Upper lobe of left lung (tissue), 4 donors: ENCODE data around the gene MCU.

Experiments used
- CTCF ChIP-seq, 6 experiments: fragments of 450-650 bp in 4 of 6; fragments of 200-600 bp in 2 of 6; sonication (generic) in 2 of 6; IDR thresholded peaks; one replicate each; pipeline ENCODE4 v1.5.1; 2016 to 2019; ENCODE audit warnings: antibody characterized with exemption in 6 of 6
- POLR2A ChIP-seq, 4 donors: fragments of 450-650 bp; IDR thresholded peaks; one replicate each; pipeline ENCODE4 v1.5.1; 2016 to 2017; ENCODE audit warnings: antibody characterized with exemption in 4 of 4, mild to moderate bottlenecking in 2 of 4
- POLR2AphosphoS5 ChIP-seq, 2 donors: sonication (generic); formaldehyde crosslinking; IDR thresholded peaks; one replicate each; pipeline ENCODE4 v1.5.1; 2017; ENCODE audit warnings: antibody characterized with exemption in 2 of 2

- TF ChIP-seq CTCF (IDR thresholded peaks at IDR 0.05), result no peak
- TF ChIP-seq POLR2A (IDR thresholded peaks at IDR 0.05), result no peak
- TF ChIP-seq POLR2AphosphoS5 (IDR thresholded peaks at IDR 0.05), result no peak
These were observed 124.6 kb downstream of the MCU start for GRCh38 chr10:72816565-72816964.
